Activated naive CD4-positive, alpha-beta T cell treated with anti-CD3 and anti-CD28 coated beads, Interleukin-2, amount 50 U/mL, for 16 hours (primary cell): ENCODE results near the gene CCDC142.
A peak's percentile ranks its signal among the peaks of the same experiment; 100 is the strongest.

Experiments used
- DNase-seq: peaks from one replicate; pipeline ENCODE4 v3.0.0-alpha.2; 2020

CCDC142 gene

GRCh38 chr2:74513605-74514367 lies 31.0 kb upstream of the CCDC142 start:
- no peak for DNase-seq

GRCh38 chr2:74512744-74513604 lies 30.2 kb upstream of the CCDC142 start:
- no peak for DNase-seq

GRCh38 chr2:74511104-74511989 lies 28.5 kb upstream of the CCDC142 start:
- DNase-seq, result no peak

- DNase-seq, result no peak
These were observed 27.5 kb upstream of the CCDC142 start for GRCh38 chr2:74510272-74510671.

- no peak for DNase-seq
These were observed 25.2 kb upstream of the CCDC142 start for GRCh38 chr2:74507926-74508520.

GRCh38 chr2:74507145-74507925 lies 24.5 kb upstream of the CCDC142 start, which contains the start of gene PCGF1:
PCGF1 (minus strand) TSS chr2:74507695; CDS start chr2:74507668, 27 bp downstream.
- peak; percentile 100 for DNase-seq

GRCh38 chr2:74505448-74506246 lies 22.8 kb upstream of the CCDC142 start:
- no peak for DNase-seq

GRCh38 chr2:74504591-74504990 lies 21.8 kb upstream of the CCDC142 start:
- no peak for DNase-seq

- no peak for DNase-seq
These were observed 21.0 kb upstream of the CCDC142 start for GRCh38 chr2:74503506-74504475.

- DNase-seq, result no peak
These were observed 20.1 kb upstream of the CCDC142 start for GRCh38 chr2:74502720-74503505.

- no peak for DNase-seq
These were observed 19.4 kb upstream of the CCDC142 start for GRCh38 chr2:74502147-74502719.

- no peak for DNase-seq
These were observed 18.7 kb upstream of the CCDC142 start for GRCh38 chr2:74501335-74502071.

- DNase-seq, result no peak
These were observed 17.8 kb upstream of the CCDC142 start for GRCh38 chr2:74500578-74500946.

GRCh38 chr2:74499940-74500577 lies 17.3 kb upstream of the CCDC142 start:
- DNase-seq, result no peak

- DNase-seq, result peak; percentile 50
These were observed 16.6 kb upstream of the CCDC142 start, which contains the start of gene LBX2 for GRCh38 chr2:74499267-74499939. LBX2 (minus strand) TSS chr2:74499603; CDS start chr2:74499537, 66 bp downstream.

GRCh38 chr2:74498500-74499266 lies 15.9 kb upstream of the CCDC142 start:
- DNase-seq, result no peak
